GM13977 (cell line): ENCODE data around the gene TMEM229B.

Source experiments
- DNase-seq: peaks from one replicate; pipeline ENCODE4 v3.0.0; 2012; ENCODE audit warnings: low spot score
- CTCF ChIP-seq: IDR thresholded peaks from 2 replicates; pipeline ENCODE4 v1.5.1; 2012; ENCODE audit warnings: mild to moderate bottlenecking, control low read depth; ENCODE audit not compliant: insufficient read depth; ENCODE audit errors: extremely low read depth, missing control alignments
- in situ Hi-C: fragments of 300-500 bp; cut with MboI; formaldehyde crosslinking; loops from one replicate; pipeline ENCODE4 v1.12.0; 2022; ENCODE audit warnings: low sequenced_read_pairs, low pct_unique_long_range_greater_than_20kb, mixed read lengths, inconsistent platforms; ENCODE audit not compliant: unreplicated experiment

The TMEM229B gene

GRCh38 chr14:67423424-67423823, 65.1 kb downstream of the TMEM229B start:
- no peak for TF ChIP-seq CTCF
- in situ Hi-C loops: loop anchor here (10.0 kb wide), 1 partner anchor 141 kb away; no protein-coding TSS in a partner anchor

GRCh38 chr14:67421356-67422224, 66.9 kb downstream of the TMEM229B start:
- in situ Hi-C loops: loop anchor here (10.0 kb wide), 1 partner anchor 143 kb away; no protein-coding TSS in a partner anchor
- no peak for TF ChIP-seq CTCF
- no peak for DNase-seq

More at GRCh38 chr14:67423424-67423823, 65.1 kb downstream of the TMEM229B start:
- no peak for DNase-seq
